Measurements from ENCODE around the gene DLG1.
"Not testable (repeated sequence)": the region's sequence is repeated elsewhere in the genome, so short reads cannot be mapped to it uniquely, and the experiment has no call there.

DLG1 gene

DNA sequence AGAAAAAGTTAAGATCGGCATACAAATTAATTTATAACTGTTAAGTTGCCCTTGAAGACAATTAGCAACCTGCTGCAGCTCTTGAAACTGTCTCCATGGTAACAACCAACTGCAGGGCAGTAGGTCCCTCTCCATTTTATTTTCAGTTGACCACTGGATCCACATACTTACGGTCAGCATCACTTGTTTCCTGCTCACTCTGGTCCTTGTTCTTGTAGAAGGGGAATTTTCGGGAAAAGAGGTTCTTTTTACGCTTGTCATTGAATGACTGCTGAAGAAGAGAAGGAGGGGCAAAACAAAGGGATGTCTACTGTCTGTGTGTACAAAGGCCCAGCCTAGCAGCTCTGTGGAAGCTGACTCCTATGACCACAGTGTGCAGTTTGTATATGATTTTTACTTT is 222.0 kb downstream of the DLG1 start:
- Histone ChIP-seq H3K9ac (ENCODE audit: low read length) (no peak overlapping the region), H3K36me3 (ENCODE audit: control insufficient read depth, low read depth, low read length) (peaks cover 18% of the 10 kb centered on the region), H3K4me1 (ENCODE audit: control insufficient read depth, low read depth, low read length) (no peaks in the 10 kb centered on the region), H3K4me3 (ENCODE audit: low read length) (no peak overlapping the region), H3K27me3 (ENCODE audit: control insufficient read depth, insufficient read depth, low read length) (no peaks in the 10 kb centered on the region), H3K9me3 (ENCODE audit: control insufficient read depth, low read depth, low read length) (no peaks in the 10 kb centered on the region), H3K27ac (ENCODE audit: low read length) (no peak overlapping the region)

DNA sequence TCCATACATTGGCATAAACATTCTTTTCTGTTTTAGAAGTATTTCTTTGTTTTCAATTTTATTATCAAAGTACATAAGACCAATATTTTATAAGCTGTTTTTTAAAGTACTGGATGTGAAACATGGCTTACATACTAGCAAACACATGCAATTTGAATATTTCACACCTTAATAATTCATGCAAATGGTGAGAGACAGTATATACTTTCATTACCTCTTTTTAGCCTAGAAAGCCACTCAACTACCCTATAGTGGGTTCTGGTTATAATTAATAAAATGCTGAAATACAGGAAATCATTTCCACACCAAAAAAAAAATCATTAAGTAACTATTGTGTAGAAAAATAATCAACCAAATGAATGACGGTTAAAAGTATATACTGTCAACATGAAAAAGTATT is 230.3 kb downstream of the DLG1 start:
- no peaks in the 10 kb centered on the region for H3K9me3 ChIP-seq (ENCODE audit: control insufficient read depth, low read depth, low read length)
- no peaks in the 10 kb centered on the region for H3K4me1 ChIP-seq (ENCODE audit: control insufficient read depth, low read depth, low read length)
- H3K36me3 ChIP-seq (ENCODE audit: control insufficient read depth, low read depth, low read length) = peaks cover 21% of the 10 kb centered on the region
- H3K9ac ChIP-seq (ENCODE audit: low read length) = no peak overlapping the region
- no peak overlapping the region for H3K4me3 ChIP-seq (ENCODE audit: low read length)
- no peak overlapping the region for H3K27ac ChIP-seq (ENCODE audit: low read length)
- no peaks in the 10 kb centered on the region for H3K27me3 ChIP-seq (ENCODE audit: control insufficient read depth, insufficient read depth, low read length)

DNA sequence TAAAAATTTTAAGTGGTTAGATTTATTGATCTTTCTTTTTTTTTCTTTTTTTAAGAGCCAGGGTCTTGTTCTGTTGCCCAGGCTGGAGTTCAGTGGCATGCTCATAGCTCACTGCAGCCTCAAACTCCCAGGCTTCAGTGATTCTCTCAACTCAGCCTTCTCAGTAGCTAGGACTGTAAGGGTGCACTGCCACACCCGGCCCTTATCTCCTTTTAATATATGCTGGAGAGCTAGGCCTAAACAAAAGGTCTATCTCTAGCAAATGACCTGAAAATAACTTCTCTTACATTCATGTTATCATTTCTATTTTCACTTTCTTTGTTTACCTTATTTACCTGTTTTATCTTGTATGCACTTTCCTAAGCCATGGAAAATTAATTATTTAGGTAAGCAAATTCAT is 233.6 kb downstream of the DLG1 start:
- no peaks in the 10 kb centered on the region for H3K27me3 ChIP-seq (ENCODE audit: control insufficient read depth, insufficient read depth, low read length)
- H3K36me3 ChIP-seq (ENCODE audit: control insufficient read depth, low read depth, low read length) = peaks cover 25% of the 10 kb centered on the region
- no peak overlapping the region for H3K4me3 ChIP-seq (ENCODE audit: low read length)
- no peak overlapping the region for H3K9ac ChIP-seq (ENCODE audit: low read length)
- H3K9me3 ChIP-seq (ENCODE audit: control insufficient read depth, low read depth, low read length) = no peaks in the 10 kb centered on the region
- H3K4me1 ChIP-seq (ENCODE audit: control insufficient read depth, low read depth, low read length) = no peaks in the 10 kb centered on the region
- H3K27ac ChIP-seq (ENCODE audit: low read length) = no peak overlapping the region

DNA sequence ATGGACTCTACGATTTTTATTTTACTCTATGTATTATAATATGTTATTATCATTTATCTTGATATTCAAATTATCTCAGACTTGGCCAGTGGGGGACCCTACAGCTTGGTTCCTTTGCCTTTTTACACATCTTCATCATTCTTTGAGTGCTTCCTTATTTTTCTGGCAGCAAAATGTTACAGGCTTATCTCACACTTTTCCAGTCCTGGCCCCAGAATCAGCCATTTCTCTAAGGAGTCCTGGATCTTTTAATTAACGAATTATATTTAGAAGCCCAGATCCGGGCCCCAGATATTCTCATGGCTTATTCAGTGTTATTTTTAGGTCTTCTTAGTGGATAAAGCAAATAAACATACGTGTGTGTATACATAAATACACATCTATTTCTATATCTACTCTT is 236.0 kb downstream of the DLG1 start:
- Histone ChIP-seq H3K36me3 (ENCODE audit: control insufficient read depth, low read depth, low read length) (peaks cover 41% of the 10 kb centered on the region), H3K27me3 (ENCODE audit: control insufficient read depth, insufficient read depth, low read length) (no peaks in the 10 kb centered on the region), H3K9me3 (ENCODE audit: control insufficient read depth, low read depth, low read length) (no peaks in the 10 kb centered on the region), H3K9ac (ENCODE audit: low read length) (no peak overlapping the region), H3K4me3 (ENCODE audit: low read length) (no peak overlapping the region), H3K27ac (ENCODE audit: low read length) (no peak overlapping the region), H3K4me1 (ENCODE audit: control insufficient read depth, low read depth, low read length) (no peaks in the 10 kb centered on the region)

DNA sequence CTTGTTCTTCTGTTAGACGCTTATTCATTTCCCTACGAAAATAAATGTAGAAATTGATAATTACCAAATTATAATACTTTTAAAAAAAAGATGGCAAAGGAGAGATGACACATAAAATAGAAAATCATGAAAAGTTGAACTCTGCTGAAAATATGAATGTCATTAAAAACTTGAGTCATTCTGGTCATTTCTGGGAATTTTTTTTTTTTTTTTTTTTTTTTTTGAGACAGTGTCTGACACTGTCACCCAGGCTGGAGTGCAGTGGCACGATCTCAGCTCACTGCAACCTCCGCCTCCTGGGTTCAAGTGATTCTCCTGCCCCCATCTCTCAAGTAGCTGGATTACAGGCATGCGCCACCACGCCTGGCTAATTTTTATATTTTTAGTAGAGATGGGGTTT is 246.8 kb downstream of the DLG1 start:
- H3K27me3 ChIP-seq (ENCODE audit: control insufficient read depth, insufficient read depth, low read length); H3K27ac ChIP-seq (ENCODE audit: low read length); H3K9ac ChIP-seq (ENCODE audit: low read length); H3K4me3 ChIP-seq (ENCODE audit: low read length); H3K9me3 ChIP-seq (ENCODE audit: control insufficient read depth, low read depth, low read length); H3K4me1 ChIP-seq (ENCODE audit: control insufficient read depth, low read depth, low read length): not testable (repeated sequence)
- peaks cover 25% of the 10 kb centered on the region for H3K36me3 ChIP-seq (ENCODE audit: control insufficient read depth, low read depth, low read length)

DNA sequence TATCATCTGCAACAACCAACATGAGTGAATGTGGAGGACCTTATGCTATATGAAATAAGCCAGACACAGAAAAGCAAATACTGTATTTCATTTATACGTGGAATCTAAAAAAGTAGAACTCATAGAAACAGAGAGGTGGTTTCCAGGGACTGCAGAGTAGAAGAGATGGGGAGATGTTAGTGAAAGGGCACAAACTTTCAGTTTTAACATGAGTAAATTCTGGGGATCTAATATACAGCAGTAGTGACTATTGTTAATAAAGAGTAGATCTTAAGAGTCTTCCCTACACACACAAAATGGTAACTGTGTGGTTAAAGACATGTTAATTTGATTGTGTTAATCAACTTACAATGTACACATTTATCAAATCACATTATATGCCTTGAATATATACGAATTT is 247.9 kb downstream of the DLG1 start:
- H3K9ac ChIP-seq (ENCODE audit: low read length) = no peak overlapping the region
- no peaks in the 10 kb centered on the region for H3K9me3 ChIP-seq (ENCODE audit: control insufficient read depth, low read depth, low read length)
- H3K36me3 ChIP-seq (ENCODE audit: control insufficient read depth, low read depth, low read length) = peaks cover 18% of the 10 kb centered on the region
- H3K4me3 ChIP-seq (ENCODE audit: low read length) = no peak overlapping the region
- no peaks in the 10 kb centered on the region for H3K27me3 ChIP-seq (ENCODE audit: control insufficient read depth, insufficient read depth, low read length)
- no peaks in the 10 kb centered on the region for H3K4me1 ChIP-seq (ENCODE audit: control insufficient read depth, low read depth, low read length)
- H3K27ac ChIP-seq (ENCODE audit: low read length) = no peak overlapping the region

DNA sequence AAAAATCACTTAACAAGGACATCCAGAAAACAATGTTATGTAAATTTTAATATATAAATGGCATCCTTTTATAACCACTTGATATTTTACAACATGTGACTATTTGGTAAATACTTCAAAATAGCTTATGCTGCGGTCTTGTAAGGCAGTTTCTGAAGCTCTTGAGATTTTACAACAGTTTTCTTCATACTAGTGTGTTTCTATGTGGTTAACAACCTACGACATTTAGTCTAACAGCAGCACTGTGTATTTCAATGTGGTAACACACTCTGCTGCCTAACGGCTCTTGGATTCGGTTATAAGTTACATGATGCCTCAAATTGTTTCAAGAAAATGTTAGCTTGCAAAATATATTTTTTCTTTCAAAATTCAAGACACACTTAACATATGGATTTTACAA is 255.9 kb downstream of the DLG1 start:
- Histone ChIP-seq H3K36me3 (ENCODE audit: control insufficient read depth, low read depth, low read length) (peaks cover 18% of the 10 kb centered on the region), H3K4me3 (ENCODE audit: low read length) (no peak overlapping the region), H3K27ac (ENCODE audit: low read length) (no peak overlapping the region), H3K9ac (ENCODE audit: low read length) (no peak overlapping the region), H3K27me3 (ENCODE audit: control insufficient read depth, insufficient read depth, low read length) (no peaks in the 10 kb centered on the region), H3K9me3 (ENCODE audit: control insufficient read depth, low read depth, low read length) (no peaks in the 10 kb centered on the region), H3K4me1 (ENCODE audit: control insufficient read depth, low read depth, low read length) (no peaks in the 10 kb centered on the region)

DNA sequence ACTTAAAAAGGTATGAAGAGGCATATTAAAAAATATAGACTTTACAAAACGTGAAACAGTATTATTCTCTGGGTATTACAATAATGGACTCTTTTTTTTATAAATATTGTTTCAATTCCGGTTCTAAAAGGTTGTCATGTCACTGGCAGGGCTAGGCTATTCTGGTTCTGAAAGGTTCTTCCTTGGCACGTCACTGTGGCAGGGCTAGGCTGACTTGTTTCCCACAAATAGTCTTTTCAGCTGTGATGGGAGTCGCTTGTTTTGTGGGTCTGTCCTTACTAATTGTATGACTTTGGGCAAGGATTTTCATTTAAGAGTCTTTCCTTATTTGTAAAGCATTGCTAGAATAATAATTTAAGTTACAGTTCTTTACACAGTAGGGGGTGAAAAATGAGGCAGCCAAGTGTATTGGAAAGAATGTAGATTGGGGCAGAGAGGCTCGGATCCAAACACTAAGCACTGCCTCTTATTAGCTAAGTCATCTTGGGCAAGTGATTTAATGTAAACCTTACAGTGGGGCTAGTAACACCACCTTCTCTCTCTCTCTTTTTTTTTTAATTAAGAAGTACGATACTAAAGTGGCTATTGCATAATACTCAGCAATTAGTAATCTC is 256.4 kb downstream of the DLG1 start:
- Histone ChIP-seq H3K9me3 (ENCODE audit: control insufficient read depth, low read depth, low read length) (no peaks in the 10 kb centered on the region), H3K27ac (ENCODE audit: low read length) (no peak overlapping the region), H3K27me3 (ENCODE audit: control insufficient read depth, insufficient read depth, low read length) (no peaks in the 10 kb centered on the region), H3K4me3 (ENCODE audit: low read length) (no peak overlapping the region), H3K9ac (ENCODE audit: low read length) (no peak overlapping the region), H3K4me1 (ENCODE audit: control insufficient read depth, low read depth, low read length) (no peaks in the 10 kb centered on the region), H3K36me3 (ENCODE audit: control insufficient read depth, low read depth, low read length) (peaks cover 18% of the 10 kb centered on the region)

DNA sequence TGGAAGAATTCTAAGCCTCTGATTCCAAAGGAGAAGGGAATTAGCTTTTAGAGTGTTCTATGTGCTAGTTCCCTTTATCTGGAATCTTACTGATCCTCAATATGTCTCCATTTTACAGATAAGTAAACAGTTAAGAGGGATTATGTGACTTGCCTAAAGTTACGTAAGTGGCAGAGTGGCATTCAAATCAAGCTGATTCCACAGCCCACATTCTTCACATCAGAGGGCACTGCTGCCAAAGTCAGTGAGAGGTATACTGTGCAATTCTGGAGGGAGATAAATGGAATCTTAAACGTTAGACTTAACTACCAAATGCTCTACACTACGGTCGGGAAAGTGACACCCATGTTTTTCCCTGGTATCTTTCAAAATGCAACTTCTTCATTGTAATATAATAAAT is 257.8 kb downstream of the DLG1 start:
- Histone ChIP-seq H3K9ac (ENCODE audit: low read length) (no peak overlapping the region), H3K4me3 (ENCODE audit: low read length) (no peak overlapping the region), H3K9me3 (ENCODE audit: control insufficient read depth, low read depth, low read length) (no peaks in the 10 kb centered on the region), H3K4me1 (ENCODE audit: control insufficient read depth, low read depth, low read length) (no peaks in the 10 kb centered on the region), H3K27ac (ENCODE audit: low read length) (no peak overlapping the region), H3K27me3 (ENCODE audit: control insufficient read depth, insufficient read depth, low read length) (peaks cover 4% of the 10 kb centered on the region), H3K36me3 (ENCODE audit: control insufficient read depth, low read depth, low read length) (peaks cover 14% of the 10 kb centered on the region)

DNA sequence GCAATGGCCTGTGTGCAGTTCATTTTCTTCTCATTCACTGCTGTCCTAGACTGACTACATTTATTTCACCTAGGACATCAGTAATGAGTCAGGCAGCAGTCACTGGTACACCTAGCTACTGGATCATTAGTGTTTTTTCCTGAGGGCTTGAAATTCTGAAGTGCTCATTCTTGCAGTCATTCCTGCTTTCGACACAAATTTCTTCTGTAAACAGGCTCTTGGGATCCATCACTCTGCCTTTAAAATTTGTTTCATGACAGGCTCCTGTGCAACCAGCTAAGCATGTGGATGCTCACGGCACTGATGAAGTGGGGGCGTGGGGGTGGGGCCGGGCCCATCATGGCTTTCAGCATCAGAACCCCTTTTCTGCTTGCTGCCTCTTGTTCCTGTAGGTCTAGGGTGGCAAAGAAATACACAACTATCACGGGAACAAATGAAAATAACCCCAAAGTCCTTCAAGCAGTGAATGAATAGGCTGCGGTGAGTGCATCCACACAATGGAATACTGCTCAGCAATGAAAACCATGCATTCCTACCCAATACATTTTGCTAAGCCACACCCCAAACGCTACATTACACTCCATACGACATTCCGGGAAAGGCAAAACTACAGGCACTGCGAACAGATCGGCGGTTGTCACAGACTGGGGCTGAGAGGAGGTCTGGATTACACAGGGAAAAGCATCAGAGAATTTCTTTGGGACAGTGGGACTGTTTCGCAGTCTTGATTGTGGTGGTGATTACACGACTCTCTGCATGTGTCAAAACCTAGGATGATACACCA is 259.5 kb downstream of the DLG1 start:
- peaks cover 6% of the 10 kb centered on the region for H3K27me3 ChIP-seq (ENCODE audit: control insufficient read depth, insufficient read depth, low read length)
- H3K36me3 ChIP-seq (ENCODE audit: control insufficient read depth, low read depth, low read length) = peaks cover 6% of the 10 kb centered on the region
- no peaks in the 10 kb centered on the region for H3K4me1 ChIP-seq (ENCODE audit: control insufficient read depth, low read depth, low read length)
- no peak overlapping the region for H3K9ac ChIP-seq (ENCODE audit: low read length)
- no peak overlapping the region for H3K4me3 ChIP-seq (ENCODE audit: low read length)
- H3K9me3 ChIP-seq (ENCODE audit: control insufficient read depth, low read depth, low read length) = no peaks in the 10 kb centered on the region
- H3K27ac ChIP-seq (ENCODE audit: low read length) = no peak overlapping the region

DNA sequence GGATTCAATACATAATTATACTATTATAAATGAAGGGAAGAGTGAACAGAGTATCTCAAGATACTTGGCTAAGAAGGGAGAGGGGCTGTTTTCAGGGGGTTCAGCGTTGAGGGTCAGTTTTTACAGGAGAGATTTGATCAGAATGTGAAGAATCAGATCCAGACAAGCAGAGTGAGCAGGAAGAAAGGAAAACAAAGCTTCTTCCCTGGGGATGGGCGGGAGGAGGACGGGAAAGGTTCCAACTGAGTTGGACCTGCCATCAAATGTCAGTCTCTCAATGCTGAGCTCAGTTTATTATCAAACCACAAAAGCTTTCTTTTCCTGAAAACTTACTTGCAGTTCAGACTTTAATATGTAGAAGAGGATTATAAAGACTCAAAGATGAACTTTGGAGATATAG is 262.8 kb downstream of the DLG1 start:
- H3K4me3 ChIP-seq (ENCODE audit: low read length) = no peak overlapping the region
- H3K4me1 ChIP-seq (ENCODE audit: control insufficient read depth, low read depth, low read length) = no peaks in the 10 kb centered on the region
- no peaks in the 10 kb centered on the region for H3K36me3 ChIP-seq (ENCODE audit: control insufficient read depth, low read depth, low read length)
- no peaks in the 10 kb centered on the region for H3K9me3 ChIP-seq (ENCODE audit: control insufficient read depth, low read depth, low read length)
- peaks cover 6% of the 10 kb centered on the region for H3K27me3 ChIP-seq (ENCODE audit: control insufficient read depth, insufficient read depth, low read length)
- no peak overlapping the region for H3K27ac ChIP-seq (ENCODE audit: low read length)
- H3K9ac ChIP-seq (ENCODE audit: low read length) = no peak overlapping the region

DNA sequence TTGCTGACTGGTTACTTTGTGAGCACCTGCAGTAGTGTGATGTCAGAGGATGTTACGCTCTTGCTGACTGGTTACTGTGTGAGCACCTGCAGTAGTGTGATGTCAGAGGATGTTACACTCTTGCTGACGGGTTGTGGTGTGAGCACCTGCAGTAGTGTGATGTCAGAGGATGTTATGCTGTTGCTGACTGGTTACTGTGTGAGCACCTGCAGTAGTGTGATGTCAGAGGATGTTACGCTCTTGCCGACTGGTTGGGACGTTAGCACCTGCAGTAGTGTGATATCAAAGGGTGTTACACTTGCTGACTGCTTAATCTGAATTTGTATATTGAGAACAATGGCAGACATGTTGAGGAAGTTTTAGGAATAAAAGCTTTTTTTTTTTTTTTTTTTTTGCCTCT is 263.6 kb downstream of the DLG1 start:
- H3K27ac ChIP-seq (ENCODE audit: low read length); H3K27me3 ChIP-seq (ENCODE audit: control insufficient read depth, insufficient read depth, low read length); H3K9me3 ChIP-seq (ENCODE audit: control insufficient read depth, low read depth, low read length); H3K36me3 ChIP-seq (ENCODE audit: control insufficient read depth, low read depth, low read length); H3K4me3 ChIP-seq (ENCODE audit: low read length); H3K9ac ChIP-seq (ENCODE audit: low read length); H3K4me1 ChIP-seq (ENCODE audit: control insufficient read depth, low read depth, low read length): not testable (repeated sequence)

Data from iPS-18a (cell line).